Fibroblast of villous mesenchyme (primary cell): ENCODE data around the gene CRKL. TPM values are rescaled to one million over a fixed set of nuclear protein-coding genes. Genes with fewer than 3 reads are reported as not detected.
"Not testable (repeated sequence)": the region's sequence is repeated elsewhere in the genome, so short reads cannot be mapped to it uniquely, and the experiment has no call there.

Experiments used
- DNase-seq: peaks from one replicate; pipeline ENCODE4 v3.0.0-alpha.2; 2010; ENCODE audit warnings: low read depth
- H3K4me3 ChIP-seq: 2 replicates; pipeline ENCODE4 v1.5.1; 2011; ENCODE audit warnings: low read depth, mild to moderate bottlenecking, low read length
- CTCF ChIP-seq: IDR thresholded peaks from 2 replicates; pipeline ENCODE4 v1.5.1; 2012; ENCODE audit warnings: low read depth, mild to moderate bottlenecking, low read length; ENCODE audit not compliant: insufficient read depth
- total RNA-seq: library from RNA; depleted of rRNA; stranded (reverse); fragments of >200 nt; gene quantifications from 2 replicates; pipeline ENCODE4 v1.2.3, GENCODE V29; 2012

The CRKL gene
- total RNA-seq, 1 donor, result 57.4 TPM

GRCh38 chr22:20903093-20903492, 14.1 kb upstream of the CRKL start:
- TF ChIP-seq CTCF, result no peak
- DNase-seq, result no peak
- H3K4me3 ChIP-seq, result no peak overlapping the region

GRCh38 chr22:20904008-20904979, 12.9 kb upstream of the CRKL start:
- no peak overlapping the region for H3K4me3 ChIP-seq
- peak; percentile 98 for DNase-seq
- no peak for TF ChIP-seq CTCF

GRCh38 chr22:20904980-20905355, 12.2 kb upstream of the CRKL start:
- no peak for TF ChIP-seq CTCF
- no peak overlapping the region for H3K4me3 ChIP-seq
- no peak for DNase-seq

GRCh38 chr22:20905415-20906386, 11.5 kb upstream of the CRKL start:
- H3K4me3 ChIP-seq, result no peak overlapping the region
- TF ChIP-seq CTCF, result no peak
- DNase-seq, result no peak

- H3K4me3 ChIP-seq, result no peak overlapping the region
- no peak for TF ChIP-seq CTCF
- DNase-seq, result no peak
Measured at GRCh38 chr22:20906387-20906767, 10.8 kb upstream of the CRKL start.

GRCh38 chr22:20908717-20909116, 8.5 kb upstream of the CRKL start:
- not testable (repeated sequence) for DNase-seq, H3K4me3 ChIP-seq
